ENCODE data around the gene LRCH4. TPM values are rescaled to one million over a fixed set of nuclear protein-coding genes. Genes with fewer than 3 reads are reported as not detected.

Gene LRCH4
- total RNA-seq (100 to 1,000 TPM in 1 of 2 donors, 10 to 100 TPM in 1; 38.1 to 109 TPM), polyA plus RNA-seq (100 to 1,000 TPM in 1 of 2 donors, 10 to 100 TPM in 1; 81.7 to 103 TPM)
- long read RNA-seq, donor 1, transcript LRCH4-206 (2 exons, 571 nt): major isoform, 13 of 23 reads
- long read RNA-seq, donor 1, transcript LRCH4-201 (18 exons, 2,552 nt): minor isoform, 8 of 23 reads
- long read RNA-seq, donor 1, partial matches to known transcripts: 0 of 23 reads
- long read RNA-seq, donor 1, other reads (novel, unspliced or antisense): 0 of 23 reads
- long read RNA-seq, donor 2, transcript LRCH4-206 (2 exons, 571 nt): major isoform, 5 of 7 reads
- long read RNA-seq, donor 2, partial matches to known transcripts: 0 of 7 reads
- long read RNA-seq, donor 2, other reads (novel, unspliced or antisense): 0 of 7 reads
- long read RNA-seq, donor 3, full-length matches to known transcripts: 11 of 11 reads
- long read RNA-seq, donor 3, partial matches to known transcripts: 0 of 11 reads
- long read RNA-seq, donor 3, other reads (novel, unspliced or antisense): 0 of 11 reads
- long read RNA-seq, donor 4, transcript LRCH4-206 (2 exons, 571 nt): major isoform, 6 of 10 reads
- long read RNA-seq, donor 4, partial matches to known transcripts: 0 of 10 reads
- long read RNA-seq, donor 4, other reads (novel, unspliced or antisense): 0 of 10 reads
- long read RNA-seq, donor 5, transcript LRCH4-206 (2 exons, 571 nt): major isoform, 19 of 20 reads
- long read RNA-seq, donor 5, partial matches to known transcripts: 0 of 20 reads
- long read RNA-seq, donor 5, other reads (novel, unspliced or antisense): 0 of 20 reads

GRCh38 chr7:100585511-100586265, at the start of gene LRCH4:
Gene LRCH4 (minus strand): TSS chr7:100586129. CDS start chr7:100586100, 29 bp downstream.
- peaks cover 0 to 52% (median 15%) of the 10 kb centered on the region in 5 donors for H3K4me1 ChIP-seq (ENCODE audit: control insufficient read depth in 5 of 5, insufficient read depth in 5 of 5, low read length in 5 of 5)
- ATAC-seq (ENCODE audit: insufficient read depth, low FRiP score): peak; percentile 23

GRCh38 chr7:100632951-100633717, 47.2 kb upstream of the LRCH4 start:
- H3K27me3 ChIP-seq (ENCODE audit: control insufficient read depth in 3 of 3, insufficient read depth in 3 of 3, low read length in 2 of 3): peaks cover 0 to 14% (median 10%) of the 10 kb centered on the region in 3 donors
- H3K9ac ChIP-seq (ENCODE audit: insufficient read depth in 1 of 2, low read length in 2 of 2): no peak overlapping the region
- no peak for TF ChIP-seq CTCF (IDR thresholded peaks at IDR 0.05; ENCODE audit: control extremely low read depth, extremely low read depth)
- 1 to 3% methylated on average over 60 to 72 of the region's 72 CpGs for WGBS, 2 donors
- ATAC-seq (ENCODE audit: insufficient read depth, low FRiP score) (peak; percentile 63), DNase-seq (peak; percentile 54 to 63 (median 59))
- H3K27ac ChIP-seq (ENCODE audit: low read depth in 1 of 2, low read length in 1 of 2): no peak overlapping the region
- H3K4me1 ChIP-seq (ENCODE audit: control insufficient read depth in 5 of 5, insufficient read depth in 5 of 5, low read length in 5 of 5): peaks cover 0 to 6% (median 0%) of the 10 kb centered on the region in 5 donors
- no peaks in the 10 kb centered on the region for H3K9me3 ChIP-seq (ENCODE audit: control insufficient read depth in 4 of 4, insufficient read depth in 3 of 4, low read length in 3 of 4)
- no peaks in the 10 kb centered on the region for H3K36me3 ChIP-seq (ENCODE audit: control insufficient read depth in 4 of 4, insufficient read depth in 4 of 4, low read length in 4 of 4)
- no peak overlapping the region for H3K4me3 ChIP-seq

More at GRCh38 chr7:100585511-100586265, at the start of gene LRCH4:
- 0% methylated on average over 53 to 61 of the region's 61 CpGs for WGBS, 2 donors
- Histone ChIP-seq H3K36me3 (ENCODE audit: control insufficient read depth in 4 of 4, insufficient read depth in 4 of 4, low read length in 4 of 4) (peaks cover 3 to 16% (median 13%) of the 10 kb centered on the region in 4 donors), H3K9ac (ENCODE audit: insufficient read depth in 1 of 2, low read length in 2 of 2) (peak within 1 kb of the TSS; percentile 71 to 72), H3K27me3 (ENCODE audit: control insufficient read depth in 3 of 3, insufficient read depth in 3 of 3, low read length in 2 of 3) (no peaks in the 10 kb centered on the region), H3K4me3 (peak within 1 kb of the TSS; percentile 66), H3K27ac (ENCODE audit: low read depth in 1 of 2, low read length in 1 of 2) (peak within 1 kb of the TSS; percentile 98), H3K9me3 (ENCODE audit: control insufficient read depth in 4 of 4, insufficient read depth in 3 of 4, low read length in 3 of 4) (peaks cover 0 to 1% (median 0%) of the 10 kb centered on the region in 4 donors)
- DNase-seq: peak in 2 of 3 donors; percentile 37 to 42
- no peak for TF ChIP-seq CTCF (IDR thresholded peaks at IDR 0.05; ENCODE audit: control extremely low read depth, extremely low read depth)

DNA sequence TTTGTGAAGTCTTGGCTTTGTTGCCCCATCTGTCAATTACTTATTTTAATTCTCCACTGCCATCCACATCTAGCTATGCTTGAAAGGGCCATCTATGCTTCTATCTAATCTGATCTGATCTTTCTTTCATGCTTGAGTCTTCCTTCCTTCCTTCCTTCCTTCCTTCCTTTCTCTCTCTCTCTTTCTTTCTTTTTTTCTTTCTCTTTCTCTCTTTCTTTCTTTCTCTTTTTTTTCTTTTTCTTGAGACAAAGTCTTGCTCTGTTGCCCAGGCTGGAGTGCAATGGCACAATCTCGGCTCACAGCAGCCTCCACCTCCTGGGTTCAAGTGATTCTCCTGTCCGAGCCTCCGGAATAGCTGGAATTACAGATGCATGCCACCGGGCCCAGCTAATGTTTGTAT, 44.1 kb upstream of the LRCH4 start:
- H3K27me3 ChIP-seq (ENCODE audit: control insufficient read depth in 3 of 3, insufficient read depth in 3 of 3, low read length in 2 of 3): peaks cover 0 to 14% (median 10%) of the 10 kb centered on the region in 3 donors
- H3K9ac ChIP-seq (ENCODE audit: insufficient read depth in 1 of 2, low read length in 2 of 2): no peak overlapping the region
- peaks cover 0 to 6% (median 0%) of the 10 kb centered on the region in 5 donors for H3K4me1 ChIP-seq (ENCODE audit: control insufficient read depth in 5 of 5, insufficient read depth in 5 of 5, low read length in 5 of 5)
- H3K36me3 ChIP-seq (ENCODE audit: control insufficient read depth in 4 of 4, insufficient read depth in 4 of 4, low read length in 4 of 4): no peaks in the 10 kb centered on the region
- no peak for DNase-seq
- H3K9me3 ChIP-seq (ENCODE audit: control insufficient read depth in 4 of 4, insufficient read depth in 3 of 4, low read length in 3 of 4): no peaks in the 10 kb centered on the region
- H3K4me3 ChIP-seq: no peak overlapping the region
- no peak overlapping the region for H3K27ac ChIP-seq (ENCODE audit: low read depth in 1 of 2, low read length in 1 of 2)
- 91 to 97% methylated on average over 4 of the region's 4 CpGs for WGBS, 2 donors
- no peak for TF ChIP-seq CTCF (IDR thresholded peaks at IDR 0.05; ENCODE audit: control extremely low read depth, extremely low read depth)
- ATAC-seq (ENCODE audit: insufficient read depth, low FRiP score): no peak
